HFFc6 (cell line): ENCODE data around the gene GNB1. TPM values are rescaled to one million over a fixed set of nuclear protein-coding genes. Genes with fewer than 3 reads are reported as not detected.

Source experiments
- total RNA-seq, 6 experiments: library from RNA; stranded (reverse); fragmentation: NEBNext Ultra II Directional; extraction: Animal tissue kit (Norgen Biotek cat#: 25700); gene quantifications; 2 replicates in 1 of 6; 3 replicates in 5 of 6; pipeline ENCODE4 v1.2.3, GENCODE V29; 2021

GNB1 gene
- total RNA-seq, 6 experiments from 2014 or later, result 502 to 618 (median 574) TPM

Other genes with a start within 250 kb of the GNB1 start
- gene CDK11B, start 232.1 kb downstream of the GNB1 start, total RNA-seq, result 10 to 100 TPM; 21.6 to 27.5 (median 24.8) TPM
- gene SLC35E2B, start 198.3 kb downstream of the GNB1 start, total RNA-seq, result 10 to 100 TPM; 30.1 to 40.9 (median 33.4) TPM
- gene CDK11A, start 166.7 kb downstream of the GNB1 start, total RNA-seq, result 10 to 100 TPM; 23.1 to 27.2 (median 25.0) TPM
- 10 to 100 TPM; 50.3 to 68.8 (median 54.8) TPM for gene NADK, start 112.6 kb downstream of the GNB1 start, total RNA-seq
- gene CALML6, start 24.2 kb upstream of the GNB1 start, total RNA-seq, result under 1 TPM in 5 of 6 experiments, not detected in 1; 0.11 to 0.95 (median 0.48) TPM
- under 1 TPM in 3 of 6 experiments, not detected in 3; 0.21 to 0.38 (median 0.25) TPM for gene TMEM52, start 28.2 kb upstream of the GNB1 start, total RNA-seq
- gene CFAP74, start 112.7 kb upstream of the GNB1 start, total RNA-seq, result not detected
- not detected for gene GABRD, start 128.3 kb upstream of the GNB1 start, total RNA-seq
- gene PRKCZ, start 159.3 kb upstream of the GNB1 start, total RNA-seq, result 1 to 10 TPM in 2 of 6 experiments, under 1 TPM in 4; 0.55 to 1.4 (median 0.95) TPM